Stomach (tissue), 9 donors: ENCODE results near the gene ERO1A. TPM values are rescaled to one million over a fixed set of nuclear protein-coding genes. Genes with fewer than 3 reads are reported as not detected.

Experiments
- DNase-seq, 2 donors: peaks; one replicate each; pipeline versions ENCODE4 v3.0.0 to v3.0.0-alpha.2; 2013 to 2019
- H3K27ac ChIP-seq, 5 donors: fragments of 200-600 bp in 4 of 5; sonication (generic) in 4 of 5; one replicate each; pipeline ENCODE4 v1.5.1; 2013 to 2019; ENCODE audit warnings: mild to moderate bottlenecking in 1 of 5, moderate library complexity in 1 of 5
- H3K27me3 ChIP-seq, 3 donors: fragments of 200-600 bp; sonication (generic); one replicate each; pipeline ENCODE4 v1.5.1; 2017 to 2019; ENCODE audit warnings: mixed run types in 1 of 3
- H3K36me3 ChIP-seq, 4 donors: fragments of 200-600 bp; sonication (generic); 1 replicate in 3 of 4; 2 replicates in 1 of 4; pipeline ENCODE4 v1.5.1; 2016 to 2019
- H3K4me1 ChIP-seq, 4 donors: fragments of 200-600 bp; sonication (generic); one replicate each; pipeline ENCODE4 v1.5.1; 2016 to 2019
- H3K4me3 ChIP-seq, 4 donors: fragments of 200-600 bp; sonication (generic) in 3 of 4; one replicate each; pipeline ENCODE4 v1.5.1; 2016 to 2019; ENCODE audit warnings: mild to moderate bottlenecking in 1 of 4
- H3K9me3 ChIP-seq, 4 donors: fragments of 200-600 bp; sonication (generic); one replicate each; pipeline ENCODE4 v1.5.1; 2016 to 2019
- EP300 ChIP-seq: sonication (generic); formaldehyde crosslinking; IDR thresholded peaks from one replicate; pipeline ENCODE4 v1.6.1; 2017; ENCODE audit warnings: antibody characterized with exemption
- POLR2A ChIP-seq, 4 donors: fragments of 450-650 bp; IDR thresholded peaks; one replicate each; pipeline ENCODE4 v1.6.1; 2016; ENCODE audit warnings: antibody characterized with exemption in 4 of 4, control low read depth in 2 of 4, mild to moderate bottlenecking in 1 of 4, moderate library complexity in 1 of 4
- POLR2AphosphoS5 ChIP-seq, 3 donors: sonication (generic); formaldehyde crosslinking; IDR thresholded peaks; one replicate each; pipeline ENCODE4 v1.6.1; 2016; ENCODE audit warnings: antibody characterized with exemption in 3 of 3
- WGBS, 5 donors: extraction: QIAGEN DNeasy Blood & Tissue Kit in 3 of 5; methylation state at CpG; one replicate each; pipeline versions ENCODE4 v1.1.5 to v1.1.7; 2013 to 2018; 5-methylcytosine and 5-hydroxymethylcytosine counted together
- intact Hi-C: fragments of 100-400 bp; cut with DNase I; formaldehyde crosslinking; loops from one replicate; pipeline ENCODE4 v1.15.1; 2023; ENCODE audit warnings: low total_unique reads
- polyA plus RNA-seq, 3 donors: library from polyadenylated mRNA; stranded (reverse); fragments of 200-250 nt; gene quantifications; one replicate each; pipeline ENCODE4 v1.2.3, GENCODE V29; 2013
- total RNA-seq, 5 donors: library from RNA; depleted of rRNA; stranded (reverse); fragments of >200 nt; gene quantifications; one replicate each; pipeline versions ENCODE4 v1.1.0 to v1.2.3, GENCODE V29; 2014 to 2016
- TF ChIP-seq, protein P1 (sequence below), 7 experiments: fragments of 450-650 bp in 4 of 7; fragments of 200-600 bp in 3 of 7; sonication (generic) in 3 of 7; IDR thresholded peaks; one replicate each; pipeline ENCODE4 v1.5.1; 2016 to 2019; ENCODE audit warnings: antibody characterized with exemption in 7 of 7, control low read depth in 2 of 7, mild to moderate bottlenecking in 1 of 7
- donor health status: healthy with polysubstance abuse.
- donor health status: Bipolar disorder and iron deficiency.
- donor health status: healthy.

The ERO1A gene
- total and polyA plus RNA-seq, 8 donors, result 6.9 to 105 (median 54.9) TPM

DNA sequence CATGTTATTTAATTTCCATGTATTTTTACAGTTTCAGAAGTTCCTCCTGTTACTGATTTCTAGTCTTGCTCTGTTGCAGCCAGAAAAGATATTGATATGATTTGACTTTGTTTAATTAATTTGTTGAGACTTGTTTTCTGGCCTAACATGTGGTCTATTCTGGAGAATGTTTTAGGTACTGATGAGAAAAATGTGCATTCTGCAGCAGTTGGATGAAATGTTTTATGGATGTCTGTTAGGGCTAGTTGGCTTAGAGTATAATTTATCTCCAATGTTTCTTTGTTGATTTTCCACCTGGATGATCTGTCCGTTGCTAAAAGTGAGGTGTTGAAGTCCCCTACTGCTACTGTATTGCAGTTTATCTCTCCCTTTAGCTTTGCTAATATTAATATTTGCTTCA lies 88.3 kb downstream of the ERO1A start:
- no peak for DNase-seq
- intact Hi-C loops, result no loop called here
- no peak for TF ChIP-seq POLR2AphosphoS5 (IDR thresholded peaks at IDR 0.05)
- TF ChIP-seq, protein P1, sequence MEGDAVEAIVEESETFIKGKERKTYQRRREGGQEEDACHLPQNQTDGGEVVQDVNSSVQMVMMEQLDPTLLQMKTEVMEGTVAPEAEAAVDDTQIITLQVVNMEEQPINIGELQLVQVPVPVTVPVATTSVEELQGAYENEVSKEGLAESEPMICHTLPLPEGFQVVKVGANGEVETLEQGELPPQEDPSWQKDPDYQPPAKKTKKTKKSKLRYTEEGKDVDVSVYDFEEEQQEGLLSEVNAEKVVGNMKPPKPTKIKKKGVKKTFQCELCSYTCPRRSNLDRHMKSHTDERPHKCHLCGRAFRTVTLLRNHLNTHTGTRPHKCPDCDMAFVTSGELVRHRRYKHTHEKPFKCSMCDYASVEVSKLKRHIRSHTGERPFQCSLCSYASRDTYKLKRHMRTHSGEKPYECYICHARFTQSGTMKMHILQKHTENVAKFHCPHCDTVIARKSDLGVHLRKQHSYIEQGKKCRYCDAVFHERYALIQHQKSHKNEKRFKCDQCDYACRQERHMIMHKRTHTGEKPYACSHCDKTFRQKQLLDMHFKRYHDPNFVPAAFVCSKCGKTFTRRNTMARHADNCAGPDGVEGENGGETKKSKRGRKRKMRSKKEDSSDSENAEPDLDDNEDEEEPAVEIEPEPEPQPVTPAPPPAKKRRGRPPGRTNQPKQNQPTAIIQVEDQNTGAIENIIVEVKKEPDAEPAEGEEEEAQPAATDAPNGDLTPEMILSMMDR (IDR thresholded peaks at IDR 0.05), result no peak
- no peak for TF ChIP-seq POLR2A (IDR thresholded peaks at IDR 0.05)
- TF ChIP-seq EP300, result no peak
- Histone ChIP-seq H3K27me3 (no peaks in the 10 kb centered on the region), H3K27ac (no peak overlapping the region), H3K4me3 (no peak overlapping the region), H3K36me3 (no peaks in the 10 kb centered on the region), H3K9me3 (peaks cover 0 to 18% (median 7%) of the 10 kb centered on the region in 4 donors), H3K4me1 (no peaks in the 10 kb centered on the region)
- WGBS, 5 donors, result 59 to 81% (median 74%) methylated on average over 1 of the region's 1 CpG

- Histone ChIP-seq H3K27ac (no peak overlapping the region), H3K9me3 (peaks cover 0 to 18% (median 7%) of the 10 kb centered on the region in 4 donors), H3K36me3 (no peaks in the 10 kb centered on the region), H3K4me3 (no peak overlapping the region), H3K27me3 (no peaks in the 10 kb centered on the region), H3K4me1 (no peaks in the 10 kb centered on the region)
- intact Hi-C loops, result no loop called here
- DNase-seq, result no peak
- WGBS, 5 donors, result 33 to 83% (median 74%) methylated on average over 1 of the region's 1 CpG
- TF ChIP-seq POLR2A (IDR thresholded peaks at IDR 0.05), result no peak
- TF ChIP-seq, protein P1 (IDR thresholded peaks at IDR 0.05), result no peak
- TF ChIP-seq EP300, result no peak
- TF ChIP-seq POLR2AphosphoS5 (IDR thresholded peaks at IDR 0.05), result no peak
Measured at GRCh38 chr14:52602131-52602530, 93.2 kb downstream of the ERO1A start.

GRCh38 chr14:52599974-52600373 lies 95.4 kb downstream of the ERO1A start:
- H3K4me1 ChIP-seq, result no peaks in the 10 kb centered on the region
- intact Hi-C loops, result no loop called here

GRCh38 chr14:52598568-52598967 lies 96.8 kb downstream of the ERO1A start:
- intact Hi-C loops, result no loop called here
- TF ChIP-seq POLR2AphosphoS5 (IDR thresholded peaks at IDR 0.05), result no peak
- TF ChIP-seq, protein P1 (IDR thresholded peaks at IDR 0.05), result no peak
- TF ChIP-seq POLR2A (IDR thresholded peaks at IDR 0.05), result no peak
- no peak for TF ChIP-seq EP300
- Histone ChIP-seq H3K27ac (no peak overlapping the region), H3K27me3 (no peaks in the 10 kb centered on the region), H3K36me3 (no peaks in the 10 kb centered on the region), H3K9me3 (peaks cover 0 to 8% (median 1%) of the 10 kb centered on the region in 4 donors), H3K4me3 (no peak overlapping the region), H3K4me1 (no peaks in the 10 kb centered on the region)
- WGBS, 5 donors, result 92 to 96% (median 93%) methylated on average over 1 of the region's 1 CpG
- no peak for DNase-seq

More at GRCh38 chr14:52599974-52600373, 95.4 kb downstream of the ERO1A start:
- no peaks in the 10 kb centered on the region for H3K27me3 ChIP-seq
- peaks cover 0 to 16% (median 8%) of the 10 kb centered on the region in 4 donors for H3K9me3 ChIP-seq
- no peak overlapping the region for H3K4me3 ChIP-seq
- TF ChIP-seq EP300 (no peak), POLR2A (IDR thresholded peaks at IDR 0.05) (no peak), POLR2AphosphoS5 (IDR thresholded peaks at IDR 0.05) (no peak)
- TF ChIP-seq, protein P1 (IDR thresholded peaks at IDR 0.05), result no peak
- no peak for DNase-seq
- H3K27ac ChIP-seq, result no peak overlapping the region
- no peaks in the 10 kb centered on the region for H3K36me3 ChIP-seq
- 88 to 96% (median 96%) methylated on average over 3 of the region's 3 CpGs for WGBS, 5 donors
